Osteoblast (primary cell): ENCODE results near the gene MSRB1. TPM values are rescaled to one million over a fixed set of nuclear protein-coding genes. Genes with fewer than 3 reads are reported as not detected.

Experiments
- DNase-seq: peaks from one replicate; pipeline ENCODE4 v3.0.0; 2011; ENCODE audit warnings: low spot score, mixed read lengths; ENCODE audit not compliant: insufficient read length; ENCODE audit errors: missing footprints
- H2AFZ ChIP-seq: 2 replicates; pipeline ENCODE4 v1.6.0; 2011; ENCODE audit warnings: mild to moderate bottlenecking, low read length
- H3K27ac ChIP-seq: 2 replicates; pipeline ENCODE4 v1.5.1; 2011; ENCODE audit warnings: mild to moderate bottlenecking, low read depth, low read length, moderate library complexity
- H3K27me3 ChIP-seq: 2 replicates; pipeline ENCODE4 v1.6.0; 2012; ENCODE audit warnings: mild to moderate bottlenecking, control low read depth, inconsistent platforms, low read length, moderate library complexity; ENCODE audit not compliant: insufficient read depth
- H3K36me3 ChIP-seq: 2 replicates; pipeline ENCODE4 v1.5.1; 2011; ENCODE audit warnings: mild to moderate bottlenecking, low read length, control low read depth, moderate library complexity; ENCODE audit not compliant: insufficient read depth
- H3K4me1 ChIP-seq: 2 replicates; pipeline ENCODE4 v1.5.1; 2011; ENCODE audit warnings: mild to moderate bottlenecking, low read length, control low read depth, moderate library complexity; ENCODE audit not compliant: insufficient read depth
- H3K4me2 ChIP-seq: 2 replicates; pipeline ENCODE4 v1.6.0; 2011; ENCODE audit warnings: mild to moderate bottlenecking, low read length; ENCODE audit not compliant: insufficient read depth
- H3K4me3 ChIP-seq: fragments of 200-600 bp; sonication (generic); 3 replicates; pipeline ENCODE4 v1.5.1; 2012; ENCODE audit warnings: mild to moderate bottlenecking, low read length, inconsistent platforms; ENCODE audit not compliant: insufficient read depth
- H3K79me2 ChIP-seq: 2 replicates; pipeline ENCODE4 v1.6.0; 2012; ENCODE audit warnings: mild to moderate bottlenecking, low read length, control low read depth, inconsistent platforms; ENCODE audit not compliant: insufficient read depth
- H3K9me3 ChIP-seq: 2 replicates; pipeline ENCODE4 v1.5.1; 2011; ENCODE audit warnings: low read depth, low read length, control low read depth
- H4K20me1 ChIP-seq: 2 replicates; pipeline ENCODE4 v1.6.0; 2012; ENCODE audit warnings: mild to moderate bottlenecking, low read length, control low read depth; ENCODE audit not compliant: insufficient read depth
- total RNA-seq: library from RNA; depleted of rRNA; stranded (reverse); fragments of >200 nt; gene quantifications from 2 replicates; pipeline ENCODE4 v1.2.3, GENCODE V29; 2012
- TF ChIP-seq, protein P1 (sequence below): IDR thresholded peaks from 2 replicates; pipeline ENCODE4 v1.5.1; 2011; ENCODE audit warnings: mild to moderate bottlenecking, low read depth, low read length, moderate library complexity; ENCODE audit errors: extremely low read depth

Gene MSRB1
- total RNA-seq, 1 donor, result 18.1 TPM

GRCh38 chr16:1909561-1910231, 33.3 kb downstream of the MSRB1 start:
- TF ChIP-seq, protein P1, sequence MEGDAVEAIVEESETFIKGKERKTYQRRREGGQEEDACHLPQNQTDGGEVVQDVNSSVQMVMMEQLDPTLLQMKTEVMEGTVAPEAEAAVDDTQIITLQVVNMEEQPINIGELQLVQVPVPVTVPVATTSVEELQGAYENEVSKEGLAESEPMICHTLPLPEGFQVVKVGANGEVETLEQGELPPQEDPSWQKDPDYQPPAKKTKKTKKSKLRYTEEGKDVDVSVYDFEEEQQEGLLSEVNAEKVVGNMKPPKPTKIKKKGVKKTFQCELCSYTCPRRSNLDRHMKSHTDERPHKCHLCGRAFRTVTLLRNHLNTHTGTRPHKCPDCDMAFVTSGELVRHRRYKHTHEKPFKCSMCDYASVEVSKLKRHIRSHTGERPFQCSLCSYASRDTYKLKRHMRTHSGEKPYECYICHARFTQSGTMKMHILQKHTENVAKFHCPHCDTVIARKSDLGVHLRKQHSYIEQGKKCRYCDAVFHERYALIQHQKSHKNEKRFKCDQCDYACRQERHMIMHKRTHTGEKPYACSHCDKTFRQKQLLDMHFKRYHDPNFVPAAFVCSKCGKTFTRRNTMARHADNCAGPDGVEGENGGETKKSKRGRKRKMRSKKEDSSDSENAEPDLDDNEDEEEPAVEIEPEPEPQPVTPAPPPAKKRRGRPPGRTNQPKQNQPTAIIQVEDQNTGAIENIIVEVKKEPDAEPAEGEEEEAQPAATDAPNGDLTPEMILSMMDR, result no peak
- Histone ChIP-seq H3K36me3 (no peaks in the 10 kb centered on the region), H2AFZ (no peak overlapping the region), H3K79me2 (no peaks in the 10 kb centered on the region), H3K4me2 (no peak overlapping the region), H3K9me3 (no peaks in the 10 kb centered on the region), H3K27me3 (peaks cover 34% of the 10 kb centered on the region), H4K20me1 (no peaks in the 10 kb centered on the region), H3K4me1 (no peaks in the 10 kb centered on the region), H3K4me3 (no peak overlapping the region), H3K27ac (no peak overlapping the region)
- DNase-seq, result peak; percentile 80

- H3K36me3 ChIP-seq, result no peaks in the 10 kb centered on the region
- no peak overlapping the region for H3K4me3 ChIP-seq
- no peaks in the 10 kb centered on the region for H3K79me2 ChIP-seq
- no peaks in the 10 kb centered on the region for H3K4me1 ChIP-seq
- DNase-seq, result peak; percentile 58
- no peaks in the 10 kb centered on the region for H3K9me3 ChIP-seq
- peaks cover 35% of the 10 kb centered on the region for H3K27me3 ChIP-seq
- no peak overlapping the region for H3K27ac ChIP-seq
- H4K20me1 ChIP-seq, result no peaks in the 10 kb centered on the region
- no peak overlapping the region for H3K4me2 ChIP-seq
- H2AFZ ChIP-seq, result no peak overlapping the region
- TF ChIP-seq, protein P1, result no peak
Measured at GRCh38 chr16:1908983-1909382, 34.0 kb downstream of the MSRB1 start.

DNA sequence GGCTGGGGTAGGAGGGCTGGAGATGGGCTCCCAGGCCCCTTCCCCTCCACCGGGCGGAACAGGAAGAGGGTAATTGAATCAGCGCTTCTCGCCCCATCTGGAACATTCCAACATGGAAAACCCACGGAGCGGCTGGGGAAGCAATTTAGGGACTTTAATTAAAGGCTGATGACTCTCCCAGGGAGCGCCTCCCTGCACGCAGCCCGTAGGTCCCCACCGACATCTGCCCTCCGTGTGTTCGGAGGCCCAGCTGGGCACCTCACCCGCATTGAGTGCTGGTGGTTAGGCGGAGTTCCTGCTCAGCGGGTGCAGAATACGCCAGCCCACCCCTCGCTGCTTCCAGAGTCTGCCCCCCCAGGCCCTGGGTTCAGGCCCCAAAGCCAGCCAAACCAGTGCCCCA, 34.8 kb downstream of the MSRB1 start:
- no peak overlapping the region for H3K4me3 ChIP-seq
- H2AFZ ChIP-seq, result no peak overlapping the region
- H3K4me2 ChIP-seq, result no peak overlapping the region
- no peaks in the 10 kb centered on the region for H3K9me3 ChIP-seq
- H3K36me3 ChIP-seq, result no peaks in the 10 kb centered on the region
- H3K4me1 ChIP-seq, result no peaks in the 10 kb centered on the region
- H4K20me1 ChIP-seq, result no peaks in the 10 kb centered on the region
- DNase-seq, result peak; percentile 67
- H3K27ac ChIP-seq, result no peak overlapping the region
- no peaks in the 10 kb centered on the region for H3K79me2 ChIP-seq
- TF ChIP-seq, protein P1, result no peak
- peaks cover 36% of the 10 kb centered on the region for H3K27me3 ChIP-seq

- Histone ChIP-seq H3K36me3 (no peaks in the 10 kb centered on the region), H3K27ac (no peak overlapping the region), H3K79me2 (no peaks in the 10 kb centered on the region), H3K4me2 (no peak overlapping the region), H3K4me1 (no peaks in the 10 kb centered on the region), H3K9me3 (no peaks in the 10 kb centered on the region), H3K27me3 (peaks cover 42% of the 10 kb centered on the region), H2AFZ (no peak overlapping the region), H4K20me1 (no peaks in the 10 kb centered on the region), H3K4me3 (no peak overlapping the region)
- TF ChIP-seq, protein P1, result no peak
- peak; percentile 83 for DNase-seq
Measured at GRCh38 chr16:1907226-1907860, 35.7 kb downstream of the MSRB1 start.
